Endothelial cell of umbilical vein (primary cell): ENCODE measurements around the gene PTGS2. TPM values are rescaled to one million over a fixed set of nuclear protein-coding genes. Genes with fewer than 3 reads are reported as not detected.

Experiments used
- BruUV-seq: library from RNA; stranded (reverse); fragments of 400-500 nt; replicated peaks from 2 replicates; lab custom pipeline; 2021; lab: Mats Ljungman, UMichigan
- CTCF ChIA-PET: fragments of 300-600, 350-600 bp; sonication (Branson Sonifier 250); formaldehyde crosslinking; loops from one replicate; lab custom pipeline; 2021; ENCODE audit warnings: antibody characterized with exemption, inconsistent platforms; lab: Charles Lee
- POLR2A ChIA-PET: fragments of 300-600, 350-600 bp; sonication (Branson Sonifier 250); formaldehyde crosslinking; loops from one replicate; lab custom pipeline; 2021; ENCODE audit warnings: antibody characterized with exemption, inconsistent platforms; lab: Charles Lee
- DNase-seq: peaks from one replicate; pipeline ENCODE4 v3.0.0-alpha.2; 2011; ENCODE audit warnings: low read depth, low spot score
- FAIRE-seq: peaks from 2 replicates; lab custom pipeline; 2011; peaks lifted over from hg19 to GRCh38; lab: Jason Lieb, UNC
- H2AFZ ChIP-seq: 2 replicates; pipeline ENCODE4 v1.6.0; 2012; ENCODE audit warnings: low read depth, low read length, control low read depth, inconsistent platforms
- H3K27ac ChIP-seq: 2 replicates; pipeline ENCODE4 v1.5.1; 2011; ENCODE audit warnings: low read depth, mild to moderate bottlenecking, control low read depth, low read length, moderate library complexity; ENCODE audit not compliant: insufficient read depth
- H3K27me3 ChIP-seq, 2 experiments: 2 replicates each; pipeline versions ENCODE4 v1.6.0 to v1.6.1; 2011; ENCODE audit warnings: low read length in 2 of 2, mixed read lengths in 1 of 2; ENCODE audit not compliant: control insufficient read depth in 2 of 2, insufficient read depth in 2 of 2
- H3K36me3 ChIP-seq, 2 experiments: 2 replicates in 1 of 2; 3 replicates in 1 of 2; pipeline ENCODE4 v1.5.1; 2011; ENCODE audit warnings: low read length in 2 of 2, mild to moderate bottlenecking in 1 of 2, moderate library complexity in 1 of 2; ENCODE audit not compliant: control insufficient read depth in 2 of 2, insufficient read depth in 2 of 2; ENCODE audit errors: extremely low read depth in 1 of 2
- H3K4me1 ChIP-seq: 3 replicates; pipeline ENCODE4 v1.5.1; 2011; ENCODE audit warnings: mild to moderate bottlenecking, low read length; ENCODE audit not compliant: control insufficient read depth, insufficient read depth; ENCODE audit errors: extremely low read depth
- H3K4me2 ChIP-seq: 2 replicates; pipeline ENCODE4 v1.6.1; 2011; ENCODE audit warnings: low read length, control low read depth, mixed read lengths; ENCODE audit not compliant: insufficient read depth
- H3K4me3 ChIP-seq, 3 experiments: fragments of 200-600 bp in 1 of 3; sonication (generic), shearing (Covaris generic) in 1 of 3; replicated peaks in 1 of 3; 2 replicates each; pipeline ENCODE4 v1.5.1; 2011 to 2016; ENCODE audit warnings: control low read depth in 3 of 3, low read length in 3 of 3, mild to moderate bottlenecking in 2 of 3, inconsistent platforms in 1 of 3, low read depth in 1 of 3, moderate library complexity in 1 of 3; ENCODE audit not compliant: insufficient read depth in 1 of 3
- H3K79me2 ChIP-seq: 2 replicates; pipeline ENCODE4 v1.6.0; 2012; ENCODE audit warnings: low read length, inconsistent platforms; ENCODE audit not compliant: control insufficient read depth, insufficient read depth
- H3K9ac ChIP-seq: replicated peaks from 2 replicates; pipeline ENCODE3; 2011; ENCODE audit warnings: low read length, control low read depth; ENCODE audit not compliant: insufficient read depth; ENCODE audit errors: extremely low read depth
- H3K9me1 ChIP-seq: replicated peaks from 3 replicates; pipeline ENCODE4 v1.6.0; 2011; ENCODE audit warnings: mild to moderate bottlenecking, low read length; ENCODE audit not compliant: control insufficient read depth, insufficient read depth; ENCODE audit errors: extremely low read depth
- H3K9me3 ChIP-seq: replicated peaks from 2 replicates; pipeline ENCODE4 v1.5.1; 2012; ENCODE audit warnings: low read length, inconsistent platforms; ENCODE audit not compliant: control insufficient read depth, insufficient read depth
- H4K20me1 ChIP-seq: replicated peaks from 2 replicates; pipeline ENCODE3; 2011; ENCODE audit warnings: mild to moderate bottlenecking, low read length; ENCODE audit not compliant: control insufficient read depth, insufficient read depth; ENCODE audit errors: extremely low read depth
- CTCF ChIP-seq, 2 donors: IDR thresholded peaks; 1 replicate in 1 of 2; 2 replicates in 1 of 2; pipeline ENCODE4 v1.5.1; 2011; ENCODE audit warnings: low read length in 2 of 2, mild to moderate bottlenecking in 2 of 2, moderate library complexity in 2 of 2, control low read depth in 1 of 2, inconsistent platforms in 1 of 2, low read depth in 1 of 2; ENCODE audit not compliant: insufficient read depth in 1 of 2; ENCODE audit errors: extremely low read depth in 1 of 2
- EZH2 ChIP-seq: IDR thresholded peaks from 2 replicates; pipeline ENCODE4 v1.6.1; 2012; ENCODE audit warnings: borderline replicate concordance, low read depth, mild to moderate bottlenecking, moderate library complexity, low read length, inconsistent platforms; ENCODE audit not compliant: severe bottlenecking
- FOS ChIP-seq: IDR thresholded peaks from 2 replicates; pipeline ENCODE4 v1.6.1; 2011; ENCODE audit warnings: mild to moderate bottlenecking, low read length, moderate library complexity, borderline replicate concordance; ENCODE audit not compliant: insufficient read depth
- GATA2 ChIP-seq: IDR thresholded peaks from 2 replicates; pipeline ENCODE4 v1.7.0; 2011; ENCODE audit warnings: low read depth, mild to moderate bottlenecking, moderate library complexity, mixed read lengths, low read length; ENCODE audit not compliant: insufficient read length, insufficient read depth
- JUN ChIP-seq: IDR thresholded peaks from 2 replicates; pipeline ENCODE4 v1.6.1; 2011; ENCODE audit warnings: borderline replicate concordance, low read depth; ENCODE audit not compliant: insufficient read length, insufficient read depth
- MAX ChIP-seq: IDR thresholded peaks from 2 replicates; pipeline ENCODE4 v1.6.1; 2011; ENCODE audit not compliant: insufficient read depth, insufficient read length
- MYC ChIP-seq: IDR thresholded peaks from one replicate; pipeline ENCODE4 v1.6.1; 2011; ENCODE audit warnings: mild to moderate bottlenecking, low read depth, low read length
- POLR2A ChIP-seq: IDR thresholded peaks from 2 replicates; pipeline ENCODE4 v1.6.1; 2012; ENCODE audit warnings: low read depth, mild to moderate bottlenecking, control low read depth, low read length
- POLR2AphosphoS5 ChIP-seq: IDR thresholded peaks from 2 replicates; pipeline ENCODE4 v1.6.1; 2012; ENCODE audit warnings: low read depth, mild to moderate bottlenecking, control low read depth, low read length, moderate library complexity; ENCODE audit not compliant: insufficient read depth
- dilution Hi-C: fragments of 300-500 bp; cut with MboI; formaldehyde crosslinking; loops from one replicate; pipeline ENCODE4 v1.15.0; 2019; ENCODE audit warnings: low sequenced_read_pairs; ENCODE audit not compliant: extremely low pct_ligation_motif_present
- intact Hi-C: fragments of 100-400 bp; cut with micrococcal nuclease; formaldehyde crosslinking; loops from one replicate; pipeline ENCODE4 v1.10.0; 2022
- polyA plus RNA-seq, 4 experiments: library from polyadenylated mRNA; depleted of rRNA in 3 of 4; stranded (reverse) in 3 of 4; unstranded in 1 of 4; fragments of >200 nt; gene quantifications; 2 replicates each; pipeline versions ENCODE4 v1.2.1 to v1.2.3, GENCODE V29; 2011 to 2012; ENCODE audit warnings: missing spikeins in 1 of 4
- total RNA-seq: library from RNA; stranded (reverse); gene quantifications from 2 replicates; pipeline ENCODE4 v1.2.3, GENCODE V29; 2021

Gene PTGS2
- total and polyA plus RNA-seq, 2 donors (not counting 3 experiments of a cell fraction or from before 2014, with no cell fraction given), result 21.6 to 84.6 TPM

DNA sequence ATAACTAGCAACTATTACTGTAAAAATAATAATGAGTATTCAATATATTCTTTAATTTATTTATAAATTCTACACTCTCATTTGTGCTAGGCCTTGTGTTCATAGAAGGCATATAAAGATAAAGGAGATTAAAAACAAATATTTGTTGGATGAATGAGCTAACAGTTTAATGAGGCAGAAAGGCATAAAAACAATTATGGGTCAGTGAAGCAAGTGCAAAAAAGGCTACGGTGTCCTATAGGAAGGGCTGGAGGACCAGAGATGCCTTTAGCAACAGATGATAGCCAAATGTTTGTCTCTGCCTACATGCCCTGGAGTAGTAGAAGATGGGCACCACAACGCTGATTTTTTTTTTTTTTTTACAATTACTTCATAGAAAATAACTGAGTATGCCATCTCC, 45.7 kb downstream of the PTGS2 start:
- ChIA-PET CTCF (interaction anchor here (0.7 to 1.6 kb wide), 3 partner anchors 36 to 219 kb away, joined by 3 to 6 read pairs (median 3); partner anchors contain the start of gene PTGS2), POLR2A (no interaction called here)
- Histone ChIP-seq H3K36me3 (no peaks in the 10 kb centered on the region), H3K9me3 (no peaks in the 10 kb centered on the region), H3K9ac (no peak overlapping the region), H3K27ac (no peak overlapping the region), H3K4me2 (no peak overlapping the region), H3K4me1 (peaks cover 9% of the 10 kb centered on the region), H3K27me3 (no peaks in the 10 kb centered on the region), H3K4me3 (no peak overlapping the region), H4K20me1 (no peaks in the 10 kb centered on the region), H2AFZ (no peak overlapping the region), H3K9me1 (no peaks in the 10 kb centered on the region), H3K79me2 (no peaks in the 10 kb centered on the region)
- FAIRE-seq (no peak), DNase-seq (no peak)
- intact Hi-C loops (no loop called here), dilution Hi-C loops (no loop called here)
- BruUV-seq, result no TSS peak
- no peak for TF ChIP-seq JUN
- TF ChIP-seq MYC, result no peak
- no peak for TF ChIP-seq CTCF (IDR thresholded peaks at IDR 0.05; ENCODE audit: extremely low read depth in 1 of 2, insufficient read depth in 1 of 2, low read depth in 1 of 2, low read length in 2 of 2)
- no peak for TF ChIP-seq POLR2AphosphoS5
- no peak for TF ChIP-seq POLR2A
- no peak for TF ChIP-seq GATA2
- no peak for TF ChIP-seq MAX
- no peak for TF ChIP-seq FOS
- no peak for TF ChIP-seq EZH2
